GM12874 (cell line): ENCODE results near the gene DIP2A.

Experiments
- CTCF ChIP-seq: IDR thresholded peaks from 2 replicates; pipeline ENCODE4 v1.5.1; 2011; ENCODE audit warnings: low read depth, mild to moderate bottlenecking, control low read depth, low read length, moderate library complexity; ENCODE audit not compliant: insufficient read depth

The DIP2A gene

DNA sequence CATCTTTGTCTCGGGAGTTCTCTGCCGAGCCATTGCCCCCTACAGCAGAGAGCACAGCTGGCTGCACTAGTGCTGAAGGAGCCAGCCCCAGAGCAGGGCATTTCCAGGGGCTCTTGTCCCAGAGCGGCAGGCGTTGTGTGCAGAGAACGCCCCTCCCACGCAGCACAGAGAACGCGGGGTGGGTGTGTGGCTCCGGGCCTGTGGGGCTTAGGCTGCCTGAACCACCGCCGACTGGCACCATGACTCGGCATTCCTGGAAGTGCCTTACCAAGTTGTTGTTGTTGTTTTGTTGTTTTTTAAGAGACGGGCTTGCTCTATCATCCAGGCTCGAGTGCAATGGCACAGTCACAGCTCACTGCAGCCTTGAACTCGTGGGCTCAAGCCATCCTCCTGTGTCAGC is 15.8 kb upstream of the DIP2A start:
- no peak for TF ChIP-seq CTCF

GRCh38 chr21:46443910-46444309 is 14.8 kb upstream of the DIP2A start:
- TF ChIP-seq CTCF: no peak

- TF ChIP-seq CTCF: no peak
Observed at GRCh38 chr21:46448108-46448507, 10.6 kb upstream of the DIP2A start.

DNA sequence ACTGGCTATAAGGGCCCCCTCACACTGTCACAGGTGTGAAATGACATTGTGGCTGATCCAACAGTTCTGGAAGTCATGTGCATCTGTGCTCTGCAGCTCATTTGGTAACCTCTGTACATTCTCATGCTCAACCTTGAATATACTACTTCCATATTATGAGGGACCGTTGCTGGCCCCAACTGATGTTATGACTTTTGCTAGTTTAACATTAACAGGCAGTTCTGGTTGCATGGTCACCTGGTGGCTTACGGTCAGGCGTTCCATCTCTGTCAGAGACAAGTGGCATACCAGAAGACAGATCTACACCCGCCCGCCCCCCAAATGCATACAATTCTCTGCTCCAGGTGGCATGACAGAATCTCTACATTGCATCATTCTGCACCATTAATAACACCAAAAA is 6.0 kb upstream of the DIP2A start:
- no peak for TF ChIP-seq CTCF

- TF ChIP-seq CTCF: no peak
Observed at GRCh38 chr21:46454142-46454541, 4.5 kb upstream of the DIP2A start.

DNA sequence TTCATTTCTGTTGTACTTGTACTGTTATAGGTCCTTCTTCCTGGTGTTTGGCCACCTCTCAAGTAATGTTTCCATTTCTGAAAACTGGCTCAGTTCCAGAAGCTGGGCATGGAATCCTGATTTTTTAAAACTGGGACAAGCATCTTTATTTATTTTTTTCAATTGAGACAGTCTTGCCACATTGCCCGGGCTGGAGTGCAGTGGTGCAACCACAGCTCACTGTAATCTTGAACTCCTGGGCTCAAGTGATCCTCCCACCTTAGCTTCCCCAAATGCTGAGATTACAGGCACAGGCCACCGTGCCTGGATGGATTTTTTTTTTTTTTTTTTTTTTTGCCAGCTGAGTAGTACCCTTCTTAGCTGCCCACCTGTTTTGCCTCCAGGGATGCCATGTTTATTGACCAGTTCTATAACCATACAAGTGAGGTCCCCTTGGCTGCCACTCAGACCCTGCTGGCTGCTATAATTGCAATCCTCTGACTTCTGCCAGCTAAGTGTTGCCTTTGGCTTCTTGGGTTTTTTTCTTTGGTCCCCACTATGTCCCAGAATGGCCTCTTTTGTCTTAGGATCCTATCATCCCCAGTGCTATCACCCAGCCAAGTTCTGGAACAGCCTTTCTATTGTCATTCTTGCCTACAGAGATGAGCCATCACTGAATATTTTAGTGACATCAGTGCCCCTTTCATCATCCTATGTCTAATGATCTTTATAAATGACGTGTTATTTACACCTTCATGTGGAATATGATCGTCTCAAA is 3.9 kb upstream of the DIP2A start:
- no peak for TF ChIP-seq CTCF

DNA sequence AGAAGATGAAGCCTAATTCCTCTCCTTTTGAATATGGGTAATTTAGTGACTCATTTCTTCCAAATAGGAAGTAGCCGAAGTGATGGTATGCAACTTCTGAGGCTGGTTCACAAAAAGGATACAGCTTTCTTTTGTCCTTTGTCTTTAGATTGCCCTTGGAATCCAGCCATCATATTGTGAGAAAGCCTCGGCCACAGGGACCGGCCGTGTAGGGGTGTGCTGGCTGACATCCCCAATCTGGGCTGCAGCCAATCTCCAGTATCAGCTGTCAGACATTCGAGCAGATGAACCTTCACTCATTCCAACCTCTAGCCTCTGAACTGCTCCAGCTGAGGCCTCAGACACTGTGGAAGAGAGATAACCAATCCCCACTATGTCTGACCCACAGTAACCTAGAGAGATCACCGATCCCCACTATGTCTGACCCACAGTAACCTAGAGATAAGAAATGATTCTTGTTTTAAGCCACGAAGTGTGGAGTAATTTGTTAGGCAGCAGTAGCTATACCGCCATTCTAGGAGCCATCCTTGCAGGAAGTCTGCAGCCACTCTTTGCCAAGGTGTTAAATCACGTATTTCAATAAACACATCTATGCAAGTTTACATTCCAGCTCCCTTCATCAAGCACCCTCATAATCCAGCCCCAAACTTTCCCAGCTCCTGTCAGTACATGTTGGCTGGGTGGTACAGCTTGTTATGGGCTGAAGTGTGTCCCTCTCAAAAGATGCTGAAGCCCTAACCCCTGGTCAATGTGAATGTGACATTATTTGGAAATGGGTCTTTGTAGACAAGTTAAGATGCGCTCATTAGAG is 2.9 kb upstream of the DIP2A start:
- TF ChIP-seq CTCF: no peak
